ENCODE results near the gene MGAM2. TPM values are rescaled to one million over a fixed set of nuclear protein-coding genes. Genes with fewer than 3 reads are reported as not detected.

Gene MGAM2
- total RNA-seq, 1 experiment from 2014 or later: 0.10 TPM

DNA sequence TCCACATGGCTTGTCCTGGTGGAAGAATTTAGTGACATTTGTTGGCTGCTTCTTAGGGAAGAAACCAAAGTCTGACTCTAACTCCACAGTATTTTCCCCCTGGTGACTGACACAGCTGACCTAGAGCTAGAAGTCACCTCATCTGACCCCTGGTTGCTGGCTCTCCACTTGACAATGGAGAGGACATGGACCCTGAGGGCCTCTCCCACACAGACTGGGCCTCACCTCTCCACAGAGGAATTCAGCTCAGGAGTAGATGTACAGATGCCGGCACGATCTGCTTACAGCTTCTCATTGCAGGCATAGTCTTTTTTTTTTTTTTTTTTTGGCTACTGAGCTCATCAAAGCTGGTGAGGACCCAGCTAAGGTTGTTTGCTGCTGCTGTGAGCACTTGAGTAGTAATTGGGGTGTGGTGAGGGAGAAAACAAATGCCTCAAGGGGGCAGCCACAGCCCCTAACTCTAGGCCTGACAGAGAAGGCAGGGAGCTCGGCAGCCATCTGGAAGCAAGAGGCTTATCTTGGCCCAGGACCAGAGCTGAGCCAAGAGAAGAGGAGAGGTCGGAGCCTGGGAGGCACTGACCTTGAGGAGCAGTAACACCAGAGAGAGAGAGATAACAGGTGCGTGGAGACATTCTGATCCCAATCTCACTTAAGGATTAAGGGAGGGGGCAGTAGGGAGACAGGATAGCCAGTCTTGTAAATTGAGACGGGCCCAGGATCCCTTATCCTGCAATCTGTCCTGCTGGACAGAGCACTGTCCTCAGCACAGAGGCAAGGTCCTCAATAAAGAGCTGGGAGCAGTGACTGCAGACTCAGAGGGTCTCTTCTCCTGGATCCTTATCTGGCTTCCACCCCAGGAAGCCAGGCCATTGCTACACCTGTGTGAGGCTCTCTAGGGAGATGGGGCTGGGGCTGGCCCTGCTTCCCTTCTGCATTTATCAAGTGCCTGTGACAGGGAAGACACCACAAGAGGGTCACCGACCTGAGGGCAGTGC lies 136.9 kb downstream of the MGAM2 start:
- POLR2A ChIA-PET: no interaction called here
- CTCF ChIA-PET: interaction anchor here (0.6 kb wide), 1 partner anchor 11 kb away, joined by 5 read pairs; no protein-coding TSS in a partner anchor
- ATAC-seq: no peak
- no peak for DNase-seq (ENCODE audit: low read depth, low spot score)
- in situ Hi-C loops (cut with HindIII; ENCODE audit: low pct_unique_long_range_greater_than_20kb, low sequenced_read_pairs): no loop called here
- Histone ChIP-seq H3K4me3 (ENCODE audit: low read depth in 2 of 2, low read length in 2 of 2) (no peak overlapping the region), H3K9me3 (ENCODE audit: control insufficient read depth, insufficient read depth, low read depth, low read length) (no peaks in the 10 kb centered on the region), H3K27ac (ENCODE audit: low read length) (no peak overlapping the region), H3K4me1 (ENCODE audit: control insufficient read depth, insufficient read depth, low read length) (no peaks in the 10 kb centered on the region), H3K36me3 (ENCODE audit: control insufficient read depth, insufficient read depth, low read length) (no peaks in the 10 kb centered on the region), H3K27me3 (ENCODE audit: control insufficient read depth, insufficient read depth, low read length) (no peaks in the 10 kb centered on the region)
- BruUV-seq (replicated peaks): no TSS peak
- TF ChIP-seq TCF7L2 (IDR thresholded peaks at IDR 0.05; ENCODE audit: low read depth, low read length): no peak
- intact Hi-C loops (cut with micrococcal nuclease; ENCODE audit: unreplicated experiment): no loop called here

DNA sequence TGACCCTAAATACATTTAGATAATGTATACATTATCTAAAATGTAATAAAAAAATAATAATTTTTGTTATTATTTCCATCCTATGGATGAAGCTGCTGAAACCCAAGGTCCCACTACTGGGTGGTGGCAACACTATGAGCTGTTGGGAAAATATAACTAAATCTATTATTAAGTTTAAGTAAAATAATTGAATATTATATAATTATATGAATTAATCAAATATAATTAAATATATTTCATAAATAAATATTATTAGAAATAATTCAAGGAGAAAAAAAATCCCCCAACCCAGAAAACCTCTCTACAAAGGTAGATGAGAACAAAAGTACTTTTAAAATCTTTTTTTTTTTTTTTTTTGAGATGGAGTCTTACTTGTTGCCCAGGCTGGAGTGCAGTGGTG lies 138.4 kb downstream of the MGAM2 start:
- no TSS peak for BruUV-seq (replicated peaks)
- POLR2A ChIA-PET: interaction anchor here (0.6 kb wide), 1 partner anchor 499 kb away, joined by 3 read pairs; no protein-coding TSS in a partner anchor
- ATAC-seq: no peak

More for the DNA sequence above, 138.4 kb downstream of the MGAM2 start:
- intact Hi-C loops (cut with micrococcal nuclease; ENCODE audit: unreplicated experiment): no loop called here
- TF ChIP-seq, protein P1, sequence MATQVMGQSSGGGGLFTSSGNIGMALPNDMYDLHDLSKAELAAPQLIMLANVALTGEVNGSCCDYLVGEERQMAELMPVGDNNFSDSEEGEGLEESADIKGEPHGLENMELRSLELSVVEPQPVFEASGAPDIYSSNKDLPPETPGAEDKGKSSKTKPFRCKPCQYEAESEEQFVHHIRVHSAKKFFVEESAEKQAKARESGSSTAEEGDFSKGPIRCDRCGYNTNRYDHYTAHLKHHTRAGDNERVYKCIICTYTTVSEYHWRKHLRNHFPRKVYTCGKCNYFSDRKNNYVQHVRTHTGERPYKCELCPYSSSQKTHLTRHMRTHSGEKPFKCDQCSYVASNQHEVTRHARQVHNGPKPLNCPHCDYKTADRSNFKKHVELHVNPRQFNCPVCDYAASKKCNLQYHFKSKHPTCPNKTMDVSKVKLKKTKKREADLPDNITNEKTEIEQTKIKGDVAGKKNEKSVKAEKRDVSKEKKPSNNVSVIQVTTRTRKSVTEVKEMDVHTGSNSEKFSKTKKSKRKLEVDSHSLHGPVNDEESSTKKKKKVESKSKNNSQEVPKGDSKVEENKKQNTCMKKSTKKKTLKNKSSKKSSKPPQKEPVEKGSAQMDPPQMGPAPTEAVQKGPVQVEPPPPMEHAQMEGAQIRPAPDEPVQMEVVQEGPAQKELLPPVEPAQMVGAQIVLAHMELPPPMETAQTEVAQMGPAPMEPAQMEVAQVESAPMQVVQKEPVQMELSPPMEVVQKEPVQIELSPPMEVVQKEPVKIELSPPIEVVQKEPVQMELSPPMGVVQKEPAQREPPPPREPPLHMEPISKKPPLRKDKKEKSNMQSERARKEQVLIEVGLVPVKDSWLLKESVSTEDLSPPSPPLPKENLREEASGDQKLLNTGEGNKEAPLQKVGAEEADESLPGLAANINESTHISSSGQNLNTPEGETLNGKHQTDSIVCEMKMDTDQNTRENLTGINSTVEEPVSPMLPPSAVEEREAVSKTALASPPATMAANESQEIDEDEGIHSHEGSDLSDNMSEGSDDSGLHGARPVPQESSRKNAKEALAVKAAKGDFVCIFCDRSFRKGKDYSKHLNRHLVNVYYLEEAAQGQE (IDR thresholded peaks at IDR 0.05; ENCODE audit: insufficient read depth in 1 of 2, low read depth in 2 of 2, low read length in 1 of 2): no peak
- no peak for TF ChIP-seq SIN3A (IDR thresholded peaks at IDR 0.05; ENCODE audit: borderline replicate concordance, insufficient read depth, low read depth, low read length)
- TF ChIP-seq, protein P2, sequence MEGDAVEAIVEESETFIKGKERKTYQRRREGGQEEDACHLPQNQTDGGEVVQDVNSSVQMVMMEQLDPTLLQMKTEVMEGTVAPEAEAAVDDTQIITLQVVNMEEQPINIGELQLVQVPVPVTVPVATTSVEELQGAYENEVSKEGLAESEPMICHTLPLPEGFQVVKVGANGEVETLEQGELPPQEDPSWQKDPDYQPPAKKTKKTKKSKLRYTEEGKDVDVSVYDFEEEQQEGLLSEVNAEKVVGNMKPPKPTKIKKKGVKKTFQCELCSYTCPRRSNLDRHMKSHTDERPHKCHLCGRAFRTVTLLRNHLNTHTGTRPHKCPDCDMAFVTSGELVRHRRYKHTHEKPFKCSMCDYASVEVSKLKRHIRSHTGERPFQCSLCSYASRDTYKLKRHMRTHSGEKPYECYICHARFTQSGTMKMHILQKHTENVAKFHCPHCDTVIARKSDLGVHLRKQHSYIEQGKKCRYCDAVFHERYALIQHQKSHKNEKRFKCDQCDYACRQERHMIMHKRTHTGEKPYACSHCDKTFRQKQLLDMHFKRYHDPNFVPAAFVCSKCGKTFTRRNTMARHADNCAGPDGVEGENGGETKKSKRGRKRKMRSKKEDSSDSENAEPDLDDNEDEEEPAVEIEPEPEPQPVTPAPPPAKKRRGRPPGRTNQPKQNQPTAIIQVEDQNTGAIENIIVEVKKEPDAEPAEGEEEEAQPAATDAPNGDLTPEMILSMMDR (IDR thresholded peaks at IDR 0.05): no peak
- no peak for TF ChIP-seq TCF7L2 (IDR thresholded peaks at IDR 0.05; ENCODE audit: low read depth, low read length)
- TF ChIP-seq POLR2AphosphoS5 (IDR thresholded peaks at IDR 0.05; ENCODE audit: low read depth, low read length): no peak
- H3K36me3 ChIP-seq (ENCODE audit: control insufficient read depth, insufficient read depth, low read length): no peaks in the 10 kb centered on the region
- in situ Hi-C loops (cut with HindIII; ENCODE audit: low pct_unique_long_range_greater_than_20kb, low sequenced_read_pairs): no loop called here
- no peak for DNase-seq (ENCODE audit: low read depth, low spot score)
- H3K4me3 ChIP-seq (ENCODE audit: low read depth in 2 of 2, low read length in 2 of 2): no peak overlapping the region
- H3K27me3 ChIP-seq (ENCODE audit: control insufficient read depth, insufficient read depth, low read length): no peaks in the 10 kb centered on the region
- no peaks in the 10 kb centered on the region for H3K9me3 ChIP-seq (ENCODE audit: control insufficient read depth, insufficient read depth, low read depth, low read length)
- H3K4me1 ChIP-seq (ENCODE audit: control insufficient read depth, insufficient read depth, low read length): no peaks in the 10 kb centered on the region
- no peak overlapping the region for H3K27ac ChIP-seq (ENCODE audit: low read length)
- CTCF ChIA-PET: no interaction called here

Measured in Panc1 (cell line).